Measurements from ENCODE around the gene FHOD3.

FHOD3 gene

DNA sequence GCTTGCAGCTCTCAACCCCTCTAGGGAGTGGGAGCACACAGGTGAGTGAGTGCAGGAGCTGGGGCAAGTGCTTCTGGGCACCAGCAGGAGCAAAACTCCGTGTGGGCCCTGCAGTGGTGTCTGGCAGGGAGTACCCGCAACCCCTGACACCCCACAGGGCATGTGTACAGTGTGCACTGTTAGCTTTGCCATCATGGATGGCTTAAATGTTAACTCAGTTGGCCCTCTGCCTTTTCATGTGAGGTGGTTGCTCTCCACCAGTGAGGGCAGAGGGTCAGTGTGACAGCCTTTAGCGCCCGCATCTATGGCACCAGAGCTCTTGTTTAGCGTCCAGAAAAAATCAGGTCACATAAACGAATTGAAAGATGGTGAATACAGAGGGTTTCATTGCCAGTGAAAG is 438.6 kb downstream of the FHOD3 start:
- Histone ChIP-seq H3K27me3 (ENCODE audit: control insufficient read depth in 1 of 2, insufficient read depth in 2 of 2, low read length in 2 of 2) (no peaks in the 10 kb centered on the region), H3K4me1 (ENCODE audit: insufficient read depth, low read length) (no peaks in the 10 kb centered on the region), H3K9me3 (ENCODE audit: low read length) (no peaks in the 10 kb centered on the region), H3K4me3 (ENCODE audit: low read depth in 1 of 2, low read length in 2 of 2) (no peak overlapping the region), H3K27ac (ENCODE audit: low read depth, low read length) (no peak overlapping the region), H3K9ac (ENCODE audit: low read length) (no peak overlapping the region), H3K36me3 (ENCODE audit: insufficient read depth, low read length) (no peaks in the 10 kb centered on the region)

GRCh38 chr18:36737316-36737715 is 439.8 kb downstream of the FHOD3 start:
- H3K9ac ChIP-seq (ENCODE audit: low read length), result no peak overlapping the region
- peaks cover 8% of the 10 kb centered on the region for H3K36me3 ChIP-seq (ENCODE audit: insufficient read depth, low read length)
- H3K27ac ChIP-seq (ENCODE audit: low read depth, low read length), result no peak overlapping the region
- no peaks in the 10 kb centered on the region for H3K9me3 ChIP-seq (ENCODE audit: low read length)
- no peak overlapping the region for H3K4me3 ChIP-seq (ENCODE audit: low read depth in 1 of 2, low read length in 2 of 2)
- no peaks in the 10 kb centered on the region for H3K4me1 ChIP-seq (ENCODE audit: insufficient read depth, low read length)
- no peaks in the 10 kb centered on the region for H3K27me3 ChIP-seq (ENCODE audit: control insufficient read depth in 1 of 2, insufficient read depth in 2 of 2, low read length in 2 of 2)

DNA sequence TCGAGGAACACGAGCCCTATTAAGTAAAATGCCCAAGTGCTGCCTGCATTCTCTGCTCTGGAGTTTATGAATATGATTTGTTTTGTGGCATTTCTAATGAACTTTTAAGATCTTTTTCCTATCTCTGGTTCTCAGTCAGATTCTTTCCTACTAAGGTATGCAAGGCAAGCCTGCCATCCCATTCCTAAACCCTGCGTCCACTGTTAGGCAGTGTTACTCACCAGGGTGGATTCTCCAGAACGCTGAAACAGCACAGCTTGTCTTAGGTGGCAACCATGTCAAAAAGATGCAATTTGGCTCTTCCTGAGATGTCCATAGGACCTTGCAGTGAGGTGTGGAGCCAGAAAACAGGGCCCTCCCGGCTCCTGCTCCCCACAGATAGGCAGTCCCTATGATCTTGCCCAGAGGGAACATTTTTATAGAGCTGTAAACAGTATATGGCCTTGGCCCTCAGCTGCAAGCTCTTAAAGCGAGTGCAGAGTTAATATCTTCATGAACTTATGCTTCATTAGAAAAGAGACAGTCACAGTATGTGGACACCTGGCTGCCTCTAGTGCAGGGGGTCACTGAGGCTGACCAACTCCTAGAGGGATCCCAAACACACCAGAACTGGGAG is 446.9 kb downstream of the FHOD3 start:
- no peaks in the 10 kb centered on the region for H3K27me3 ChIP-seq (ENCODE audit: control insufficient read depth in 1 of 2, insufficient read depth in 2 of 2, low read length in 2 of 2)
- H3K4me1 ChIP-seq (ENCODE audit: insufficient read depth, low read length), result peaks cover 8% of the 10 kb centered on the region
- H3K4me3 ChIP-seq (ENCODE audit: low read depth in 1 of 2, low read length in 2 of 2), result no peak overlapping the region
- H3K9ac ChIP-seq (ENCODE audit: low read length), result no peak overlapping the region
- peaks cover 15% of the 10 kb centered on the region for H3K36me3 ChIP-seq (ENCODE audit: insufficient read depth, low read length)
- H3K9me3 ChIP-seq (ENCODE audit: low read length), result no peaks in the 10 kb centered on the region
- H3K27ac ChIP-seq (ENCODE audit: low read depth, low read length), result no peak overlapping the region

- peaks cover 8% of the 10 kb centered on the region for H3K4me1 ChIP-seq (ENCODE audit: insufficient read depth, low read length)
- peaks cover 15% of the 10 kb centered on the region for H3K36me3 ChIP-seq (ENCODE audit: insufficient read depth, low read length)
- H3K9me3 ChIP-seq (ENCODE audit: low read length), result no peaks in the 10 kb centered on the region
- H3K4me3 ChIP-seq (ENCODE audit: low read depth in 1 of 2, low read length in 2 of 2), result no peak overlapping the region
- H3K9ac ChIP-seq (ENCODE audit: low read length), result no peak overlapping the region
- H3K27ac ChIP-seq (ENCODE audit: low read depth, low read length), result no peak overlapping the region
- no peaks in the 10 kb centered on the region for H3K27me3 ChIP-seq (ENCODE audit: control insufficient read depth in 1 of 2, insufficient read depth in 2 of 2, low read length in 2 of 2)
Measured at GRCh38 chr18:36745219-36745975, 447.9 kb downstream of the FHOD3 start.

- H3K4me3 ChIP-seq (ENCODE audit: low read depth in 1 of 2, low read length in 2 of 2), result no peak overlapping the region
- no peak overlapping the region for H3K27ac ChIP-seq (ENCODE audit: low read depth, low read length)
- no peak overlapping the region for H3K9ac ChIP-seq (ENCODE audit: low read length)
Measured at GRCh38 chr18:36752929-36753865, 455.7 kb downstream of the FHOD3 start.

GRCh38 chr18:36756242-36756641 is 458.7 kb downstream of the FHOD3 start:
- H3K9me3 ChIP-seq (ENCODE audit: low read length), result no peaks in the 10 kb centered on the region
- no peaks in the 10 kb centered on the region for H3K36me3 ChIP-seq (ENCODE audit: insufficient read depth, low read length)
- H3K9ac ChIP-seq (ENCODE audit: low read length), result no peak overlapping the region
- H3K27ac ChIP-seq (ENCODE audit: low read depth, low read length), result no peak overlapping the region
- no peak overlapping the region for H3K4me3 ChIP-seq (ENCODE audit: low read depth in 1 of 2, low read length in 2 of 2)
- no peaks in the 10 kb centered on the region for H3K27me3 ChIP-seq (ENCODE audit: control insufficient read depth in 1 of 2, insufficient read depth in 2 of 2, low read length in 2 of 2)
- no peaks in the 10 kb centered on the region for H3K4me1 ChIP-seq (ENCODE audit: insufficient read depth, low read length)

More at GRCh38 chr18:36752929-36753865, 455.7 kb downstream of the FHOD3 start:
- Histone ChIP-seq H3K4me1 (ENCODE audit: insufficient read depth, low read length) (no peaks in the 10 kb centered on the region), H3K36me3 (ENCODE audit: insufficient read depth, low read length) (no peaks in the 10 kb centered on the region), H3K27me3 (ENCODE audit: control insufficient read depth in 1 of 2, insufficient read depth in 2 of 2, low read length in 2 of 2) (no peaks in the 10 kb centered on the region), H3K9me3 (ENCODE audit: low read length) (no peaks in the 10 kb centered on the region)

GRCh38 chr18:36757081-36757480 is 459.6 kb downstream of the FHOD3 start:
- no peaks in the 10 kb centered on the region for H3K36me3 ChIP-seq (ENCODE audit: insufficient read depth, low read length)
- H3K27ac ChIP-seq (ENCODE audit: low read depth, low read length), result no peak overlapping the region
- H3K27me3 ChIP-seq (ENCODE audit: control insufficient read depth in 1 of 2, insufficient read depth in 2 of 2, low read length in 2 of 2), result no peaks in the 10 kb centered on the region
- no peaks in the 10 kb centered on the region for H3K9me3 ChIP-seq (ENCODE audit: low read length)
- no peak overlapping the region for H3K4me3 ChIP-seq (ENCODE audit: low read depth in 1 of 2, low read length in 2 of 2)
- no peaks in the 10 kb centered on the region for H3K4me1 ChIP-seq (ENCODE audit: insufficient read depth, low read length)
- no peak overlapping the region for H3K9ac ChIP-seq (ENCODE audit: low read length)

DNA sequence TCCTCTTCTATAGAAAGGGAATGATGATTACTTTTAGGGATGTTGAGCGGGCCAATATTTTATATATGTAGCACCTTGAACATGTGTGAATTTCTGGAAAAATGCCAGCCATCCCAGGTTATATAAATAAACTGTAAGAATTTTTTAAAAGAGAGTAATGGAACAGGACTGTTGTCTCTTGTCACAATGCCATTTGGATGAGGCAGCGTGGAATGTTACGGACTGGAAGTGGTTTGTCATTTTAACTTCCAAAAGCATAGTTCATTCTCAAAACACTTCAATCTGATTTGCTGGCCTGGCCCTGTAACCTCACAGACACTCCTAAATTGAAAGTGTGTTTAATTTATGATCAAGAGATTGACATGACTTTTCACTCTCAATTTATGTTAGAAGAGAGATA is 460.5 kb downstream of the FHOD3 start:
- H3K4me1 ChIP-seq (ENCODE audit: insufficient read depth, low read length), result no peaks in the 10 kb centered on the region
- H3K27me3 ChIP-seq (ENCODE audit: control insufficient read depth in 1 of 2, insufficient read depth in 2 of 2, low read length in 2 of 2), result no peaks in the 10 kb centered on the region
- no peak overlapping the region for H3K9ac ChIP-seq (ENCODE audit: low read length)
- no peak overlapping the region for H3K27ac ChIP-seq (ENCODE audit: low read depth, low read length)
- no peak overlapping the region for H3K4me3 ChIP-seq (ENCODE audit: low read depth in 1 of 2, low read length in 2 of 2)
- H3K36me3 ChIP-seq (ENCODE audit: insufficient read depth, low read length), result no peaks in the 10 kb centered on the region
- no peaks in the 10 kb centered on the region for H3K9me3 ChIP-seq (ENCODE audit: low read length)

- no peak overlapping the region for H3K4me3 ChIP-seq (ENCODE audit: low read depth in 1 of 2, low read length in 2 of 2)
- no peaks in the 10 kb centered on the region for H3K36me3 ChIP-seq (ENCODE audit: insufficient read depth, low read length)
- no peak overlapping the region for H3K9ac ChIP-seq (ENCODE audit: low read length)
- no peaks in the 10 kb centered on the region for H3K4me1 ChIP-seq (ENCODE audit: insufficient read depth, low read length)
- no peaks in the 10 kb centered on the region for H3K9me3 ChIP-seq (ENCODE audit: low read length)
- H3K27me3 ChIP-seq (ENCODE audit: control insufficient read depth in 1 of 2, insufficient read depth in 2 of 2, low read length in 2 of 2), result no peaks in the 10 kb centered on the region
- H3K27ac ChIP-seq (ENCODE audit: low read depth, low read length), result no peak overlapping the region
Measured at GRCh38 chr18:36758623-36759022, 461.1 kb downstream of the FHOD3 start.

DNA sequence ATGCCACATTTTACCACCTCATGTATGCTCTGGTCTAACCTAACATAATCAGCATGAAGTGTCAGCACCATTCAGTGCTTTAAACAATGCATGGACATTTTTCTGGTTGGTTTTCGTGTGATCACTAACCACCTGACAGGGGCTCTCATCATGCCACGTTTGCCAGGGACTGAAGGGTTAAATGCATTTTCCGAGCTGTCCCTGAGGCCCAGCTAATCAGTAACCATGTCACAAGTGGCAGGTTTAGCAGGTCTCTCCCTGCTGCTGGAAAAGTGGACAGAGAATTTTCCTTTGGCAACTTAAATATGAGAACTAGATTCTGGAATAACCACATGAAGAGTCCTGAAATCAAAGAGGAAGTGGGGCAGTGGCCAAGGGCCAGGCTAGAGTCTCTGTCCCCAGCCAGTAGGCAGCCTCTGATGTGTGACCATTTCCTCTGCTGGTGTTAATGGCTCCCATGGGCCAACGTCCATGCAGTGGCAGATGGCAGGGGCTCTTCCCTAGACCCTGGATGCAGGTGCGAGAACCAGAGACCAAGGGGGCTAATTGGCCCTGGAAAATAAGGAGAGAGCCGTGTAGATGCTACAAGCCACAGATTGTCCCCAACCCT is 461.8 kb downstream of the FHOD3 start:
- no peak overlapping the region for H3K27ac ChIP-seq (ENCODE audit: low read depth, low read length)

DNA sequence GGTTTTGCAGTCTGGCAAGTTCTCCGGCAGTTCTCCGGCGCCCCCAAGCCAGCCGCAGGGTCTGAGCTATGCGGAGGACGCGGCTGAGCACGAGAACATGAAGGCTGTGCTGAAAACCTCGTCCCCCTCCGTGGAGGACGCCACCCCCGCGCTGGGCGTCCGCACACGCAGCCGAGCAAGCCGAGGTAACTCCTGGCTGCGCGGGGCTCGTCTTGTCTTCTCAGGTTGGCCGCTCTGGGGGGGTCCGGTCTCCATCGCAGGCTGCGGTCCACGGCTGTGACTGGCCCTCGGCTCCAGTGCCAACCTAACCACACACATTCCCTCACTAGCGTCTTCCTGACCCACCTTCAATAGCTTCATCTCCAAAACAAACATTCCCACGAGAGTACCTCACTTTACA is 463.1 kb downstream of the FHOD3 start:
- Histone ChIP-seq H3K9ac (ENCODE audit: low read length) (no peak overlapping the region), H3K4me3 (ENCODE audit: low read depth in 1 of 2, low read length in 2 of 2) (no peak overlapping the region), H3K27me3 (ENCODE audit: control insufficient read depth in 1 of 2, insufficient read depth in 2 of 2, low read length in 2 of 2) (no peaks in the 10 kb centered on the region), H3K4me1 (ENCODE audit: insufficient read depth, low read length) (no peaks in the 10 kb centered on the region), H3K36me3 (ENCODE audit: insufficient read depth, low read length) (no peaks in the 10 kb centered on the region), H3K27ac (ENCODE audit: low read depth, low read length) (no peak overlapping the region), H3K9me3 (ENCODE audit: low read length) (no peaks in the 10 kb centered on the region)

More for the DNA sequence above, 461.8 kb downstream of the FHOD3 start:
- no peaks in the 10 kb centered on the region for H3K9me3 ChIP-seq (ENCODE audit: low read length)
- H3K27me3 ChIP-seq (ENCODE audit: control insufficient read depth in 1 of 2, insufficient read depth in 2 of 2, low read length in 2 of 2), result no peaks in the 10 kb centered on the region
- no peaks in the 10 kb centered on the region for H3K36me3 ChIP-seq (ENCODE audit: insufficient read depth, low read length)
- no peak overlapping the region for H3K4me3 ChIP-seq (ENCODE audit: low read depth in 1 of 2, low read length in 2 of 2)
- H3K9ac ChIP-seq (ENCODE audit: low read length), result no peak overlapping the region
- no peaks in the 10 kb centered on the region for H3K4me1 ChIP-seq (ENCODE audit: insufficient read depth, low read length)

Measured in muscle layer of colon (tissue), 2 donors.